ENCODE results near the gene TXNL4B. TPM values are rescaled to one million over a fixed set of nuclear protein-coding genes. Genes with fewer than 3 reads are reported as not detected.

Gene TXNL4B
- 10.8 TPM for polyA plus RNA-seq (2013, experiment 1 of 2; ENCODE audit: insufficient read length)
- 10.9 TPM for polyA plus RNA-seq (2013, experiment 2 of 2; ENCODE audit: insufficient read length)

- DNase-seq = peak; percentile 99
Observed at GRCh38 chr16:72093448-72094265, at the start of gene TXNL4B, which contains the start of gene DHX38. TSS of gene TXNL4B (minus strand) at chr16:72093620. CDS start at chr16:72090749, 2,871 bp downstream. TSS of gene DHX38 (plus strand) at chr16:72093847. CDS start at chr16:72096158, 2,311 bp downstream.

GRCh38 chr16:72142476-72142875 lies 49.1 kb upstream of the TXNL4B start:
- DNase-seq = peak; percentile 13

- no peak for DNase-seq
Observed at GRCh38 chr16:72139908-72140307, 46.5 kb upstream of the TXNL4B start.

GRCh38 chr16:72138064-72138572 lies 44.7 kb upstream of the TXNL4B start:
- DNase-seq = no peak

GRCh38 chr16:72137380-72138063 lies 44.1 kb upstream of the TXNL4B start:
- DNase-seq = no peak

GRCh38 chr16:72134507-72134906 lies 41.1 kb upstream of the TXNL4B start:
- DNase-seq = no peak

GRCh38 chr16:72132726-72133125 lies 39.3 kb upstream of the TXNL4B start:
- no peak for DNase-seq

- DNase-seq = no peak
Observed at GRCh38 chr16:72131036-72131435, 37.6 kb upstream of the TXNL4B start.

GRCh38 chr16:72129976-72130656 lies 36.7 kb upstream of the TXNL4B start:
- DNase-seq = no peak

- DNase-seq = no peak
Observed at GRCh38 chr16:72128701-72129100, 35.3 kb upstream of the TXNL4B start.

- DNase-seq = no peak
Observed at GRCh38 chr16:72126429-72126765, 33.0 kb upstream of the TXNL4B start.

- no peak for DNase-seq
Observed at GRCh38 chr16:72125635-72126428, 32.4 kb upstream of the TXNL4B start.

GRCh38 chr16:72124761-72125634 lies 31.6 kb upstream of the TXNL4B start:
- DNase-seq = peak; percentile 77

GRCh38 chr16:72124148-72124547 lies 30.7 kb upstream of the TXNL4B start:
- no peak for DNase-seq

- no peak for DNase-seq
Observed at GRCh38 chr16:72123426-72123825, 30.0 kb upstream of the TXNL4B start.

- no peak for DNase-seq
Observed at GRCh38 chr16:72122916-72123315, 29.5 kb upstream of the TXNL4B start.

- no peak for DNase-seq
Observed at GRCh38 chr16:72122308-72122707, 28.9 kb upstream of the TXNL4B start.

- no peak for DNase-seq
Observed at GRCh38 chr16:72120026-72120425, 26.6 kb upstream of the TXNL4B start.

GRCh38 chr16:72113616-72113945 lies 20.2 kb upstream of the TXNL4B start:
- no peak for DNase-seq

- no peak for DNase-seq
Observed at GRCh38 chr16:72112906-72113615, 19.6 kb upstream of the TXNL4B start.

- DNase-seq = no peak
Observed at GRCh38 chr16:72112452-72112792, 19.0 kb upstream of the TXNL4B start.
